ENCODE measurements around the gene CDKN3. TPM values are rescaled to one million over a fixed set of nuclear protein-coding genes. Genes with fewer than 3 reads are reported as not detected.
A peak's percentile ranks its signal among the peaks of the same experiment; 100 is the strongest.

Gene CDKN3
- 20.2 TPM for polyA plus RNA-seq (ENCODE audit: insufficient read length)

GRCh38 chr14:54396493-54397335, at the start of gene CDKN3:
Gene CDKN3, plus strand, starts transcription at chr14:54397007. Its CDS starts 62 bp downstream, at chr14:54397069.
- DNase-seq: peak; percentile 98

GRCh38 chr14:54347044-54347443, 49.8 kb upstream of the CDKN3 start:
- no peak for DNase-seq

GRCh38 chr14:54348001-54348611, 48.7 kb upstream of the CDKN3 start:
- DNase-seq: peak; percentile 42

GRCh38 chr14:54348923-54349620, 47.7 kb upstream of the CDKN3 start:
- DNase-seq: no peak

DNA sequence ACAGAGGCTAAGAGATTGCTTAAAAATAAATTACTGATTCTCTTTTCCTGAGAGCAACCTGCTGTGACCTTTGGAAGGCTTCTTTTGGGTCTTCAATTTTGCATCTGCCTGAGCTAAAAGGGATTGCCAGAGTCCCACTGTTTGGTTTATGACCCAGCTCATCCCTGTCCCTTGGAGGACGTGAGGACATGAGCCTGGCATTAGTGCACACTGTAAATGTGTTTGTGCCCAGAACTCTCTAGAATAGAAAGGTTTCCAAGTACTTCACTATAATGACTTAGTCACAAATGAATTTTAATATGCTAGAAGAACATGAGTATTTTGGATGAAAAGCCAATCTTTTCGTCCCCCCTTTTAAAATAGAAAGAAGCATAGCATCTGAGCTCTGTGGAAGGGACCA, 47.1 kb upstream of the CDKN3 start:
- DNase-seq: no peak

DNA sequence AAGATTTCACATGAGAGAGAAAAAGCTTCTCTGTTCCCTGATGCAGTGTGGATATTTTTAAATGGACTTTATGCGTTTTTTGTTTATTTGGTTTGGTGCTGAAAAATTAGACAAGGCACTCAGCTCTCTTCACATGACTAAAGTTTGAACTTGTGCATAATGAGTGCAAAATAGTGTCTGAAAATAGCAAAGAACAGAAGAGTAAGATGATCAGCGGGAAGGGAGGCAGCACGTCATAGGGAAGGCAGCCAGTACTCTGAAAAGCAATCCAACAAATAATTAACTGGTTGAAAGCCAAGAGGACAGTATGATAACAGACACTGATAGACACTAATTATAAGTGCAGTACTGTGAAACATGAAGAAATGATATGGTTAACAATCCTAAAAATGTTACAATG, 46.6 kb upstream of the CDKN3 start:
- no peak for DNase-seq

DNA sequence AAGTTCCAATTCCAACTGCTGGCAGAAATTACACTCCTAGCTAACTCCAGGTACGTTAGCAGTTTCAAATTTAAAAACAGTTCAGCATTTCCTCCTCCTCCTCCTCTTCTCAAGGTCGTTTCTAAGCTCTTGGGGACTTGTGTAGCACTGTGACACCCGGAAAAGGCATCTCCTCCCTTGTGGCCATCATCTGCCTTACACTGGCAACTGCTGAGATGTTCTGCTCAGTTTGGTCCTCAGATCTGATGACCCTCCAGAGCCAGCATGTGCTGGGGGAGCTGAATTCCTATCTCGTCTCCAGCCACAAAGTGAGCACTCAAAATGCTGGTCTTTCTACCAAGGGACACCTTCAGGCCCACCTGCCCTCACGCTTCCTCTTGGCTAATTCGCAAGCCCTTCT, 43.5 kb upstream of the CDKN3 start:
- DNase-seq: no peak

DNA sequence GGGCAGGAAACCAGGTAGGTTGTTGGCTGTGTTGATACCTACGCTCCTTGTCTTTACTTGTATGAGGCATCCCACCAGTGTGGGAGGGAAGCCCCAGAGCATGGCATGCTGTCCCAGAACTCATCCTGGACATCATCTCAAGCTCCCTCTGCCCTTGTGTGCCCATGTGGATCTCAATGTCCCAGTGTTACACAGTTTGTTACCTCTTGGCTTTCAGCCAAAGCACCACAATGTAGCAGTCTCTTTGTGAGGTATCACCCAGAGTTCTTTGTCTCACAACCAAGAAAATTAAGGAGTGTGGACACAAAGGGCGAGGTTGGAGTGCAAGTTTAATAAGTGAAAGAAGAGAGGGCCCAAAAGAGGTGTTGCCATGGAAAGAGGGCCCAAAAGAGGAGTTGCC, 43.1 kb upstream of the CDKN3 start:
- DNase-seq: no peak

- DNase-seq: no peak
These were observed 42.7 kb upstream of the CDKN3 start for GRCh38 chr14:54354096-54354495.

DNA sequence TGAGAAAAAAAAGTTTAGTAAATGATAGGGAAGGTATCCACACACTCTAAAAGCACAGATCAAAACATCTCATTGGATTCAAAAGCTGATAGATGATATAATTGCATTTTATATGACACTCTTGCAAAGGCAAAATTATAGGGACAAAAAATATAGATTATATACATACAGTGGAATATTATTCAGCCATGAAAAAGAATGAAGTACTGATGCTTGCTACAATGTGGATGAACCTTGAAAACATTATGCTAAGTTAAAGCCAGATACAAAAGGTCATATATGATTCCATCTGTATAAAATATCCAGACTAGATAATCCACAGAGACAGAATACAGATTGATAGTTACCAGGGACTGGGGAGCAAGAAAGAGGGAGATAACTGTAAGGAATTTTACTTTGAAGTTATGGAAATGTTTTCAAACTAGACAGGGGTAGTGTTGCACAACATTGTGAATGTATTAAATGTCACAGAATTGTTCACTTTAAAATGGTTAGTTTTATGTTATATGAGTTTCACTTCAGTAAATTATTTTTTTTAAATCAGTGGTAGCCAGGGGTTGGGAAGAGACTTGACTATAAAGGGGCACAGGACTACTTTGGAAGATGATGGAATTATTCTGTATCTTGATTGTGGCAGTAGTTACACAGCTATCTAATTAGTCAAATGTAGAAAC, 41.7 kb upstream of the CDKN3 start:
- DNase-seq: no peak

GRCh38 chr14:54355698-54356097, 41.1 kb upstream of the CDKN3 start:
- no peak for DNase-seq

- no peak for DNase-seq
These were observed 40.6 kb upstream of the CDKN3 start for GRCh38 chr14:54356172-54356571.

DNA sequence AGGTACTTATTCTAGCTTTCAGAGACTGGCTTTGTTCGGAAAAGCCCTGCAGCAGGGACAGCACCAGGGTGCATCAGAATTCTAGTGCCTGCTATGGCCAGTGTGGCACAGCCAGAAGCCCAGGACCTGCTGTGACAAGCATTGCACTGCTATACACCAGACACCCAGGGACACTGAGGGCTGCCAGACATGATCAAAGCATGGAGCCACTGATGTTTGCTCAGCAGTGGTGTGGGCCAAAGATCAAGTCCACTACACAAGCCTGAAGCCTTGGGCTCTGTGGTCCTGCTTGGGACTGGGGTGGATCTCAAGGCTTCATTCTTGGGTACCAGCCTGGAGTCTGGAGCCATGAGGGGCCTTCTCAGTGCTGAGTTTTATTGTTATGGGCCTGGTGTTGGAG, 36.1 kb upstream of the CDKN3 start:
- DNase-seq: no peak

- DNase-seq: no peak
These were observed 34.7 kb upstream of the CDKN3 start for GRCh38 chr14:54362089-54362504.

DNA sequence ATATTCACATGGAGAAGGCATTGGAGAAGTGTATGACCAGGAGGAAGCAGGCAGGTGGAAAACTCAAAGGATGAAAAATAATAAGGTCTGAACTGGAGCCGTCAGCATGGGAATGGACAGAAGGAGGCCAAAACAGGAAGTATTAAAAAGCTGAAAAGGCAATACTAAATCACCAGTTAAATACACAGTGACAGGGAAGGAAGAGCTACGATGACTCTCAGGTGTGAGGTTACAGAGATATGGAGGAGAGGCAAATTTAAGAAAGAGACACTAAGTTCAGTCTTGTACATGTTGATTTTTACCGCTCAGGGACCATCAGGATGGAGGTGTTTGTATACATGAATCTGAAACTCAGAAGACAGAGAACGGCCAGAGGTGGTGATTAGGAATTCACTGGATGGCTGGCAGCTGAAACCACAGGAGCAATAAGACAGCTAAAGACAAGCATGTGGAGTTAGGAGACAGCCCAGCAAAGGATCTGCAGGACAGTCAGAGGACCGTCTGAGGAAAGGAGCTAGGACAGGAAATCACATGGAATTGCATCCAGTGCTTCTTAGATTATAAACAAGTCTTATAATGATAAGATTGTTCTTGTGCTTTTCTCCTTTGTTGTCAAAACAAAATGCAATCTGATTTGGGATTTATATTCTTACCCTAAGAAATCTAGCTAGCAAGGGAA, 33.9 kb upstream of the CDKN3 start:
- DNase-seq: no peak

DNA sequence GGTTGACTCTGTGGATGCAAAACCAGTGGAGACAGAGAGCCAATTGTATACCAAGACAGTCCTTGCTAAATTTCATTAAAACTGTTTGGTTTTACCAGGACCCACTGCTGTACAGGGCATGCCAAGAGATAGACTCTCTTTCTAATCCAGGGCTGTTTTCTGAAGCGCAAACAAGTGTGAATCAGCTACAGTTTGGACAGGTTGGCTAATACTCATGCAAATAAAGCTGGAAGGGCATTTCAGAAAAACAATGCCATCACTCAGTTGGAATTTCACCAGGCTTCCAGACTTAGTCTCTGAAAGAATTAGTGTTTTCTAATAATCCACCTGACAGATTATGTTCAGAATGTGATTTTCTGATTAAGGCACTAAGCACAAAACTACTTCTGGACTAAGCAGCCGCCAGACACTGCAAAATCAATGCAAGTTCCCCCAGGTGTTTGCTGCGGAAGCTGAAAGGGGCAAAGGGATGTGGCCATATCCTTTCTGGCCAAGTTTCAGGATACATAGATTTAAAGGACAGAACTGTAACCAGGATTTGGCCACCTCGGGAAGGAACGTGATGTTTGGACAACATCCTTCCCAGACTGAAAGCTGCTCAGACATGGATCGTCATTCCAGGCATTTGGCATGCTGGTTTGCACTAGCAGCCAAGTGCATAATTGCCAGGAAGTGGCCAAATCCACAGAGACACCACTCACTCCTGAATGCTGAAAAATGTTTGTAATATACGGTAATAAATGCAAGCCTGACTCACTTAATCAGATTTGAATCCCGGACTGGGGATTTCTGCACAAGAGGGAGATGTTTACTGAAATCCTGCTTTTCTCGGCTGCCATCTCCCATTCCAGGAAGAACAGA, 32.0 kb upstream of the CDKN3 start:
- DNase-seq: peak; percentile 56

DNA sequence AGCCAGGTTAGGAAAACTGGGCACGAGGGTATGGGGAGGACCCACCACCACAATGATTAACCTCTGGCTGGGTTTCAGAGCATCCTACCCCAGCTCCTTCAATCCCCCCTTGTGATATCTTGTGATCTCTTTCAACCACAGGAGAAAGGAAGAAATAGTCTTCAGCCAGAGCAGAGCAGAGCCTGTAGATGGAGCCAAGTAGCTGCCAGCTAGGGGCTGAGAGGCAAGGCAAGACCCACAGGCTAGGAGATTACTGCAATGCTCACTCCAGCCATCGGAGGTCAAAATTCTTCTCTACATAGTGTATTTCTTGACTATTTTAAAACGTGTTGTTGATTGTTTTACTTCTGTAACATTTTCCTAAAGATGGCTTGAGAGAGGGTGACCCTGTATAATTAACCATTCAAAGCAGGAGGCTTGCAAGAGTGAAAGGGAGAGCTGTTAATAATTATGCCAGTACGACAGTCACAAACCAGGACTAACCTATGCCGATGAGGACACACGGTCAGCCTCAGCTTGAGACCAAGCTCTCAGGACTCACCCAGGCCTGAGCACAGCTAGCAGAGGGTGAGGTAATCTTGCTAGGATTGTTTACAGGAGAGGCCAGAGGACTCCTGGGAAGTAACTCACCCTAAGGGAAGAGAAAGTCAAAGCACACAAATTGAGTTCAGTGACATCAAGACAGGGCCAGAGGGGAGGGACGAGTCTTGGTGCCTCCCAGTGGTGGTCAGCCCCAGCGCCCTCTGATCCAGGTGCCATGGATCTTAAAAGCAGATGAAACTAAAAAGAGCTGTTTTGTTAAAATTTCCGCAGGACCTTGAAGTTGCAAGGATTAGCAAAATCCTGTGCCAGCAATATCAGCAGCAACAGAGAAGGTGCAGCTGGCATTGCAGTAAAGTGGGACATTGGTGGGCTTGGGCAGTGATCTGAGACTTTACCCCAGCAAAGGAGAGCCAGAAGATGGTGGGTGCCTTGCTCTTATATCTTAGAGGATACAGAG, 29.8 kb upstream of the CDKN3 start:
- DNase-seq: no peak

- no peak for DNase-seq
These were observed 28.5 kb upstream of the CDKN3 start for GRCh38 chr14:54368291-54368690.

- no peak for DNase-seq
These were observed 27.5 kb upstream of the CDKN3 start for GRCh38 chr14:54369343-54369742.

Data from hindlimb muscle (tissue), 1 donor.